ENCODE data around the gene KRTAP6-3. TPM values are rescaled to one million over a fixed set of nuclear protein-coding genes. Genes with fewer than 3 reads are reported as not detected.

KRTAP6-3 gene
- total RNA-seq, 1 experiment from 2014 or later, result not detected

DNA sequence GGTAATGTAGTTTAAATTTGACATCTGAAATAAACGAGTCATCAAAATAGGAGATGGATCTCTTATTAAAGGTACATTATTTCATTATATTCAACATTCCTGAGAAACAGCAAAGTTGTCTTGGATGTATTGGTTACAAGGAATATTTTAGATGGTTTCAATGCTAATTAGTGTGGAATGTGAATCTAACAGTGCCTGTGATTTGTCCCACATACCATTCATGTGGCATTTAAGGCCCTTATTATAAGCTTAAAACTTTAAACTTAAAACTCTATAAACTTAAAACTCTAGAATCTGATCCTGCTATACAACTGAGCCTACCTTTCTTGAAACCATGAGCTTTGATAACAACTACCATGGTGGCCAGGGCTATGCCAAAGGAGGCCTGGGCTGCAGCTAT is 8.5 kb downstream of the KRTAP6-3 start, which contains the start of gene KRTAP22-1 (continued):
- no peak for TF ChIP-seq FOXK1 (CRISPR knock-in tag; IDR thresholded peaks at IDR 0.05)
- no peak for TF ChIP-seq ZNF423 (CRISPR knock-in tag; IDR thresholded peaks at IDR 0.05)
- no peak for TF ChIP-seq HMGA2 (CRISPR knock-in tag; IDR thresholded peaks at IDR 0.05)

DNA sequence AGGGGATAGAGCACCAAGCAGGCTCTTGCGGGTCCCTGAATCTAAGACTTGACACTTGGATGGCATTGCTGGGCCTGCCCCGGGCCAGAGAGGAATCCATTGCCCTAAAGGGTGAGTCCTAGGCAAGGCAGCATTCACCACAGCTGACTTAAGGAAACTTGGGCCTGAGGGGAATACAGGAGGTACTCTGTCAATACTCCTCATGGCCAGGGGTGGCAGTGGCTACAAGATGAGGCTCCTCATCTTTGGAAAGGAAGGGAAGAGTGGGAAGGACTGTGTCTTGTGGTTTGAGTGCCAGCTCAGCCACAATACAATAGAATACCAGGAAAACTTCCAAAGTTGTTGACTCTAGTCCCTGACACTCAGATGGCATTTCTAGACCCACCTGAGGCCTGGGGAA is 13.7 kb downstream of the KRTAP6-3 start:
- Mint-ChIP-seq H3K36me3 (no peaks in the 10 kb centered on the region), H3K4me1 (no peaks in the 10 kb centered on the region), H3K9me3 (peaks cover 8% of the 10 kb centered on the region), H3K4me3 (no peak overlapping the region), H3K27ac (no peak overlapping the region), H3K27me3 (ENCODE audit: low read depth) (no peaks in the 10 kb centered on the region)
- peak; percentile 100 for ATAC-seq
- ChIA-PET CTCF (interaction anchor here (0.9 to 1.7 kb wide), 2 partner anchors 9 to 234 kb away, joined by 3 to 6 read pairs; no protein-coding TSS in a partner anchor), POLR2A (no interaction called here)
- peak; percentile 42 for DNase-seq (ENCODE audit: low spot score)
- TF ChIP-seq HMGA2 (CRISPR knock-in tag; IDR thresholded peaks at IDR 0.05) (no peak), RELA (CRISPR knock-in tag; IDR thresholded peaks at IDR 0.05; ENCODE audit: borderline replicate concordance) (no peak)

DNA sequence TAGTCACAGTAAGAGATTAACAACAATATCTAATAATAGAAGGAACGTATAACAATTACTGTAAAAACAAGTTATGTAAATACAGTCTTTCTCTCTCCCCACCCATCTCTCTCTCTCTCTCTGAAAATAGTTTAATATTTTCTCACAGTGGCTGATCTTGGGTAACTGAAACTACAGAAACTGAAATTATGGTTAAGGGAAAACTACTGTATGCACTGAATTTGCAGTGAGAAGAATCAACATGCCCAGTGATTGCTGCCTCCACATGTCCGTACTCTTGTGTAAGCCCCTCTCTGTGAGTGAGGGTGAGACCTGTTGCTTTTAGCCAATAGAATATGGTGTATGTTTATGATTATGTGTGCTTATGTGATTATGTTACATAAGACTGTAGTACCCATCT is 19.9 kb downstream of the KRTAP6-3 start:
- no peak overlapping the region for H3K27ac Mint-ChIP-seq
- CTCF ChIA-PET, result no interaction called here
- no peak for DNase-seq (ENCODE audit: low spot score)
- no peaks in the 10 kb centered on the region for H3K36me3 Mint-ChIP-seq
- H3K4me1 Mint-ChIP-seq, result no peaks in the 10 kb centered on the region
- H3K9me3 Mint-ChIP-seq, result peaks cover 23% of the 10 kb centered on the region
- no peak overlapping the region for H3K4me3 Mint-ChIP-seq
- no peak for ATAC-seq
- POLR2A ChIA-PET, result no interaction called here
- H3K27me3 Mint-ChIP-seq (ENCODE audit: low read depth), result no peaks in the 10 kb centered on the region
- TF ChIP-seq FOXJ3 (CRISPR knock-in tag; IDR thresholded peaks at IDR 0.05; ENCODE audit: borderline replicate concordance) (no peak), ZNF671 (CRISPR knock-in tag; IDR thresholded peaks at IDR 0.05) (no peak), MXD4 (CRISPR knock-in tag; IDR thresholded peaks at IDR 0.05; ENCODE audit: borderline replicate concordance) (no peak), ZBTB21 (CRISPR knock-in tag; IDR thresholded peaks at IDR 0.05; ENCODE audit: borderline replicate concordance) (no peak), TP53 (CRISPR knock-in tag; IDR thresholded peaks at IDR 0.05) (no peak), RELA (CRISPR knock-in tag; IDR thresholded peaks at IDR 0.05; ENCODE audit: borderline replicate concordance) (no peak), GTF2I (CRISPR knock-in tag; conservative IDR thresholded peaks at IDR 0.05) (no peak), CBFB (CRISPR knock-in tag; IDR thresholded peaks at IDR 0.05; ENCODE audit: low read depth) (no peak), CREM (CRISPR knock-in tag; IDR thresholded peaks at IDR 0.05) (no peak), CREB1 (CRISPR knock-in tag; IDR thresholded peaks at IDR 0.05) (no peak), ZNF219 (CRISPR knock-in tag; IDR thresholded peaks at IDR 0.05; ENCODE audit: borderline replicate concordance) (no peak)
- TF ChIP-seq, protein P1, sequence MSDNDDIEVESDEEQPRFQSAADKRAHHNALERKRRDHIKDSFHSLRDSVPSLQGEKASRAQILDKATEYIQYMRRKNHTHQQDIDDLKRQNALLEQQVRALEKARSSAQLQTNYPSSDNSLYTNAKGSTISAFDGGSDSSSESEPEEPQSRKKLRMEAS (CRISPR knock-in tag; IDR thresholded peaks at IDR 0.05), result no peak
- TF ChIP-seq, protein P2, sequence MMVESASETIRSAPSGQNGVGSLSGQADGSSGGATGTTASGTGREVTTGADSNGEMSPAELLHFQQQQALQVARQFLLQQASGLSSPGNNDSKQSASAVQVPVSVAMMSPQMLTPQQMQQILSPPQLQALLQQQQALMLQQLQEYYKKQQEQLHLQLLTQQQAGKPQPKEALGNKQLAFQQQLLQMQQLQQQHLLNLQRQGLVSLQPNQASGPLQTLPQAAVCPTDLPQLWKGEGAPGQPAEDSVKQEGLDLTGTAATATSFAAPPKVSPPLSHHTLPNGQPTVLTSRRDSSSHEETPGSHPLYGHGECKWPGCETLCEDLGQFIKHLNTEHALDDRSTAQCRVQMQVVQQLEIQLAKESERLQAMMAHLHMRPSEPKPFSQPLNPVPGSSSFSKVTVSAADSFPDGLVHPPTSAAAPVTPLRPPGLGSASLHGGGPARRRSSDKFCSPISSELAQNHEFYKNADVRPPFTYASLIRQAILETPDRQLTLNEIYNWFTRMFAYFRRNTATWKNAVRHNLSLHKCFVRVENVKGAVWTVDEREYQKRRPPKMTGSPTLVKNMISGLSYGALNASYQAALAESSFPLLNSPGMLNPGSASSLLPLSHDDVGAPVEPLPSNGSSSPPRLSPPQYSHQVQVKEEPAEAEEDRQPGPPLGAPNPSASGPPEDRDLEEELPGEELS (CRISPR knock-in tag; IDR thresholded peaks at IDR 0.05), result no peak
- TF ChIP-seq, protein P3, sequence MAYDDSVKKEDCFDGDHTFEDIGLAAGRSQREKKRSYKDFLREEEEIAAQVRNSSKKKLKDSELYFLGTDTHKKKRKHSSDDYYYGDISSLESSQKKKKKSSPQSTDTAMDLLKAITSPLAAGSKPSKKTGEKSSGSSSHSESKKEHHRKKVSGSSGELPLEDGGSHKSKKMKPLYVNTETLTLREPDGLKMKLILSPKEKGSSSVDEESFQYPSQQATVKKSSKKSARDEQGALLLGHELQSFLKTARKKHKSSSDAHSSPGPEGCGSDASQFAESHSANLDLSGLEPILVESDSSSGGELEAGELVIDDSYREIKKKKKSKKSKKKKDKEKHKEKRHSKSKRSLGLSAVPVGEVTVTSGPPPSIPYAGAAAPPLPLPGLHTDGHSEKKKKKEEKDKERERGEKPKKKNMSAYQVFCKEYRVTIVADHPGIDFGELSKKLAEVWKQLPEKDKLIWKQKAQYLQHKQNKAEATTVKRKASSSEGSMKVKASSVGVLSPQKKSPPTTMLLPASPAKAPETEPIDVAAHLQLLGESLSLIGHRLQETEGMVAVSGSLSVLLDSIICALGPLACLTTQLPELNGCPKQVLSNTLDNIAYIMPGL (CRISPR knock-in tag; IDR thresholded peaks at IDR 0.05), result no peak
- TF ChIP-seq, protein P4, sequence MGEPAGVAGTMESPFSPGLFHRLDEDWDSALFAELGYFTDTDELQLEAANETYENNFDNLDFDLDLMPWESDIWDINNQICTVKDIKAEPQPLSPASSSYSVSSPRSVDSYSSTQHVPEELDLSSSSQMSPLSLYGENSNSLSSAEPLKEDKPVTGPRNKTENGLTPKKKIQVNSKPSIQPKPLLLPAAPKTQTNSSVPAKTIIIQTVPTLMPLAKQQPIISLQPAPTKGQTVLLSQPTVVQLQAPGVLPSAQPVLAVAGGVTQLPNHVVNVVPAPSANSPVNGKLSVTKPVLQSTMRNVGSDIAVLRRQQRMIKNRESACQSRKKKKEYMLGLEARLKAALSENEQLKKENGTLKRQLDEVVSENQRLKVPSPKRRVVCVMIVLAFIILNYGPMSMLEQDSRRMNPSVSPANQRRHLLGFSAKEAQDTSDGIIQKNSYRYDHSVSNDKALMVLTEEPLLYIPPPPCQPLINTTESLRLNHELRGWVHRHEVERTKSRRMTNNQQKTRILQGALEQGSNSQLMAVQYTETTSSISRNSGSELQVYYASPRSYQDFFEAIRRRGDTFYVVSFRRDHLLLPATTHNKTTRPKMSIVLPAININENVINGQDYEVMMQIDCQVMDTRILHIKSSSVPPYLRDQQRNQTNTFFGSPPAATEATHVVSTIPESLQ (CRISPR knock-in tag; IDR thresholded peaks at IDR 0.05), result no peak
- TF ChIP-seq, protein P5, sequence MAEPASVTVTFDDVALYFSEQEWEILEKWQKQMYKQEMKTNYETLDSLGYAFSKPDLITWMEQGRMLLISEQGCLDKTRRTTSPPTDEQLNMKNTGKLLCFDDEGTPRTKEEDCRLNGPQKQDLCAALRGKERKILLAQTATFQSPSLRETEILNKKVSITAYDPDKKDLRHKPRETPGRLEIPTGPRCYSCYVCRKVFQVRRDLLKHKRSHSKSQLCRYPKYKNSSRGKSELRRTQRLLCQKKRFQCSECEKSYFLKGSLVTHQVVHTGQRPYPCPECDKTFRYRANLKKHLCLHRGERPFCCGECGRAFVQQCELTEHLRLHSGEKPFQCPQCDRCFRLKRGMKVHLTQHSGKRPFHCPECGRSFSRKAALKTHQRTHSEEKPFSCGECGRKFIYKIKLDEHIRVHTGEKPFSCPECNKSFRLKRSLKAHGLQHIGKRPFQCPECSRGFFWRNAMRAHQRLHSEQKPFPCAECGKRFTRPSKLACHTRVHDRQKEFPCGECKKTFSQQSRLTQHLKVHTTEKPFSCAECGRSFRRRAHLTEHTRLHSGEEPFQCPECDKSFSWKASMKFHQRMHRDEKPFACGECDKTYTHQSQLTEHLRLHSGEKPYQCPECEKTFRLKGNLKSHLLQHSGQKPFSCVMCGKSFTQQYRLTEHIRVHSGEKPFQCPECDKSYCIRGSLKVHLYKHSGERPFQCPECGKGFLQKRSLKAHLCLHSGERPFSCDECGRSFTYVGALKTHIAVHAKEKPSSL (CRISPR knock-in tag; conservative IDR thresholded peaks at IDR 0.05), result no peak
- TF ChIP-seq, protein P6, sequence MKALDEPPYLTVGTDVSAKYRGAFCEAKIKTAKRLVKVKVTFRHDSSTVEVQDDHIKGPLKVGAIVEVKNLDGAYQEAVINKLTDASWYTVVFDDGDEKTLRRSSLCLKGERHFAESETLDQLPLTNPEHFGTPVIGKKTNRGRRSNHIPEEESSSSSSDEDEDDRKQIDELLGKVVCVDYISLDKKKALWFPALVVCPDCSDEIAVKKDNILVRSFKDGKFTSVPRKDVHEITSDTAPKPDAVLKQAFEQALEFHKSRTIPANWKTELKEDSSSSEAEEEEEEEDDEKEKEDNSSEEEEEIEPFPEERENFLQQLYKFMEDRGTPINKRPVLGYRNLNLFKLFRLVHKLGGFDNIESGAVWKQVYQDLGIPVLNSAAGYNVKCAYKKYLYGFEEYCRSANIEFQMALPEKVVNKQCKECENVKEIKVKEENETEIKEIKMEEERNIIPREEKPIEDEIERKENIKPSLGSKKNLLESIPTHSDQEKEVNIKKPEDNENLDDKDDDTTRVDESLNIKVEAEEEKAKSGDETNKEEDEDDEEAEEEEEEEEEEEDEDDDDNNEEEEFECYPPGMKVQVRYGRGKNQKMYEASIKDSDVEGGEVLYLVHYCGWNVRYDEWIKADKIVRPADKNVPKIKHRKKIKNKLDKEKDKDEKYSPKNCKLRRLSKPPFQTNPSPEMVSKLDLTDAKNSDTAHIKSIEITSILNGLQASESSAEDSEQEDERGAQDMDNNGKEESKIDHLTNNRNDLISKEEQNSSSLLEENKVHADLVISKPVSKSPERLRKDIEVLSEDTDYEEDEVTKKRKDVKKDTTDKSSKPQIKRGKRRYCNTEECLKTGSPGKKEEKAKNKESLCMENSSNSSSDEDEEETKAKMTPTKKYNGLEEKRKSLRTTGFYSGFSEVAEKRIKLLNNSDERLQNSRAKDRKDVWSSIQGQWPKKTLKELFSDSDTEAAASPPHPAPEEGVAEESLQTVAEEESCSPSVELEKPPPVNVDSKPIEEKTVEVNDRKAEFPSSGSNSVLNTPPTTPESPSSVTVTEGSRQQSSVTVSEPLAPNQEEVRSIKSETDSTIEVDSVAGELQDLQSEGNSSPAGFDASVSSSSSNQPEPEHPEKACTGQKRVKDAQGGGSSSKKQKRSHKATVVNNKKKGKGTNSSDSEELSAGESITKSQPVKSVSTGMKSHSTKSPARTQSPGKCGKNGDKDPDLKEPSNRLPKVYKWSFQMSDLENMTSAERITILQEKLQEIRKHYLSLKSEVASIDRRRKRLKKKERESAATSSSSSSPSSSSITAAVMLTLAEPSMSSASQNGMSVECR (CRISPR knock-in tag; IDR thresholded peaks at IDR 0.05; ENCODE audit: borderline replicate concordance), result no peak
- TF ChIP-seq, protein P7, sequence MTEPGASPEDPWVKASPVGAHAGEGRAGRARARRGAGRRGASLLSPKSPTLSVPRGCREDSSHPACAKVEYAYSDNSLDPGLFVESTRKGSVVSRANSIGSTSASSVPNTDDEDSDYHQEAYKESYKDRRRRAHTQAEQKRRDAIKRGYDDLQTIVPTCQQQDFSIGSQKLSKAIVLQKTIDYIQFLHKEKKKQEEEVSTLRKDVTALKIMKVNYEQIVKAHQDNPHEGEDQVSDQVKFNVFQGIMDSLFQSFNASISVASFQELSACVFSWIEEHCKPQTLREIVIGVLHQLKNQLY (CRISPR knock-in tag; IDR thresholded peaks at IDR 0.05), result no peak

All from WTC11 (cell line).